IMR-90 (cell line): ENCODE data around the gene TNFRSF9. TPM values are rescaled to one million over a fixed set of nuclear protein-coding genes. Genes with fewer than 3 reads are reported as not detected.

Source experiments
- ATAC-seq: fragments of 200-7000 bp; cut with Tn5 transposase; 2 replicates; pipeline ENCODE4 v1.9.1; 2020; ENCODE audit warnings: low read depth, mild to moderate bottlenecking, moderate library complexity
- BruUV-seq: library from RNA; stranded (reverse); fragments of 400-500 nt; replicated peaks from 2 replicates; lab custom pipeline; 2021; lab: Mats Ljungman, UMichigan
- CTCF ChIA-PET: fragments of 300-600 bp; formaldehyde crosslinking; extraction: SDS; loops from one replicate; lab custom pipeline; 2021; ENCODE audit warnings: antibody characterized with exemption; lab: Yijun Ruan, JAX
- POLR2A ChIA-PET: fragments of 300-600 bp; sonication (Branson Sonifier 250); formaldehyde crosslinking; loops from one replicate; lab custom pipeline; 2022; ENCODE audit warnings: antibody characterized with exemption; ENCODE audit not compliant: unreplicated experiment; lab: Charles Lee
- DNase-seq: peaks from one replicate; pipeline ENCODE4 v3.0.0; 2013
- H2AFZ ChIP-seq: replicated peaks from 2 replicates; pipeline ENCODE3; 2013; ENCODE audit warnings: low read length, mild to moderate bottlenecking; ENCODE audit not compliant: poor library complexity
- H2AK5ac ChIP-seq: 2 replicates; pipeline ENCODE4 v1.6.1; 2013; ENCODE audit warnings: low read depth, low read length, inconsistent platforms
- H2AK9ac ChIP-seq: replicated peaks from 2 replicates; pipeline ENCODE3; 2013; ENCODE audit warnings: mild to moderate bottlenecking, low read depth, low read length, moderate library complexity; ENCODE audit not compliant: poor library complexity
- H2BK120ac ChIP-seq: 2 replicates; pipeline ENCODE4 v1.6.1; 2013; ENCODE audit warnings: low read depth, low read length, inconsistent platforms
- H2BK15ac ChIP-seq: 3 replicates; pipeline ENCODE4 v1.6.1; 2013; ENCODE audit warnings: low read depth, low read length, inconsistent platforms
- H2BK20ac ChIP-seq: 2 replicates; pipeline ENCODE4 v1.6.1; 2013; ENCODE audit warnings: low read depth, mild to moderate bottlenecking, inconsistent platforms, low read length, moderate library complexity
- H2BK5ac ChIP-seq: 2 replicates; pipeline ENCODE4 v1.6.1; 2013; ENCODE audit warnings: mild to moderate bottlenecking, low read depth, low read length, inconsistent platforms; ENCODE audit not compliant: poor library complexity, severe bottlenecking
- H3K14ac ChIP-seq: replicated peaks from 2 replicates; pipeline ENCODE4 v1.6.1; 2013; ENCODE audit warnings: low read depth, low read length, inconsistent platforms
- H3K18ac ChIP-seq: 2 replicates; pipeline ENCODE4 v1.6.1; 2013; ENCODE audit warnings: low read depth, low read length, control low read depth
- H3K23ac ChIP-seq: 2 replicates; pipeline ENCODE4 v1.6.1; 2013; ENCODE audit warnings: low read depth, low read length, inconsistent platforms
- H3K27ac ChIP-seq: 2 replicates; pipeline ENCODE4 v1.5.1; 2013; ENCODE audit warnings: mild to moderate bottlenecking, control low read depth, low read length; ENCODE audit not compliant: insufficient read depth
- H3K27me3 ChIP-seq: 2 replicates; pipeline ENCODE4 v1.6.1; 2013; ENCODE audit warnings: low read length; ENCODE audit not compliant: control insufficient read depth, insufficient read depth
- H3K36me3 ChIP-seq: 2 replicates; pipeline ENCODE4 v1.6.1; 2013; ENCODE audit warnings: low read length, mixed read lengths; ENCODE audit not compliant: control insufficient read depth, insufficient read depth
- H3K4ac ChIP-seq: 2 replicates; pipeline ENCODE4 v1.6.1; 2013; ENCODE audit warnings: low read depth, low read length, inconsistent platforms
- H3K4me1 ChIP-seq: 2 replicates; pipeline ENCODE4 v1.6.1; 2013; ENCODE audit warnings: low read length, mixed read lengths; ENCODE audit not compliant: control insufficient read depth, insufficient read depth
- H3K4me2 ChIP-seq: 2 replicates; pipeline ENCODE4 v1.6.1; 2013; ENCODE audit warnings: low read depth, mild to moderate bottlenecking, control low read depth, low read length, moderate library complexity
- H3K4me3 ChIP-seq: 2 replicates; pipeline ENCODE4 v1.5.1; 2013; ENCODE audit warnings: low read depth, mild to moderate bottlenecking, control low read depth, low read length, moderate library complexity; ENCODE audit not compliant: insufficient read depth
- H3K56ac ChIP-seq: 2 replicates; pipeline ENCODE4 v1.6.1; 2013; ENCODE audit warnings: low read length, inconsistent platforms; ENCODE audit not compliant: insufficient read depth; ENCODE audit errors: extremely low read depth
- H3K79me1 ChIP-seq, 2 experiments: 2 replicates each; pipeline ENCODE4 v1.6.1; 2013; ENCODE audit warnings: low read length in 2 of 2, inconsistent platforms in 1 of 2, low read depth in 1 of 2
- H3K9ac ChIP-seq: 2 replicates; pipeline ENCODE4 v1.6.1; 2013; ENCODE audit warnings: low read depth, low read length, control low read depth
- H3K9me1 ChIP-seq: 2 replicates; pipeline ENCODE4 v1.6.1; 2013; ENCODE audit warnings: low read length, inconsistent platforms; ENCODE audit not compliant: insufficient read depth
- H3K9me3 ChIP-seq: 2 replicates; pipeline ENCODE4 v1.6.1; 2013; ENCODE audit warnings: low read length; ENCODE audit not compliant: control insufficient read depth, insufficient read depth
- H4K20me1 ChIP-seq: 2 replicates; pipeline ENCODE4 v1.6.1; 2013; ENCODE audit warnings: low read length, inconsistent platforms; ENCODE audit not compliant: insufficient read depth
- H4K5ac ChIP-seq: 2 replicates; pipeline ENCODE4 v1.6.1; 2013; ENCODE audit warnings: mild to moderate bottlenecking, low read depth, low read length, control low read depth
- H4K8ac ChIP-seq, 2 experiments: 2 replicates each; pipeline ENCODE4 v1.6.1; 2013; ENCODE audit warnings: low read depth in 2 of 2, low read length in 2 of 2, control low read depth in 1 of 2, inconsistent platforms in 1 of 2
- H4K91ac ChIP-seq: 2 replicates; pipeline ENCODE4 v1.6.1; 2013; ENCODE audit warnings: low read depth, low read length, inconsistent platforms; ENCODE audit not compliant: insufficient read depth
- BHLHE40 ChIP-seq: fragments of 150-350 bp; IDR thresholded peaks from 2 replicates; pipeline ENCODE4 v1.6.1; 2016; ENCODE audit warnings: mild to moderate bottlenecking, low read depth, low read length
- CEBPB ChIP-seq: IDR thresholded peaks from 2 replicates; pipeline ENCODE4 v1.6.1; 2012; ENCODE audit warnings: low read depth, low read length, improper control_type of control experiment
- CHD1 ChIP-seq: IDR thresholded peaks from 2 replicates; pipeline ENCODE4 v1.6.1; 2012; ENCODE audit warnings: low read depth, low read length, improper control_type of control experiment
- CTCF ChIP-seq: conservative IDR thresholded peaks from 2 replicates; pipeline ENCODE4 v1.5.1; 2012; ENCODE audit warnings: mild to moderate bottlenecking, low read depth, low read length, improper control_type of control experiment
- ELK1 ChIP-seq: fragments of 150-350 bp; IDR thresholded peaks from 2 replicates; pipeline ENCODE4 v1.6.1; 2016; ENCODE audit warnings: low read depth, mild to moderate bottlenecking, low read length, moderate library complexity, borderline replicate concordance
- FOS ChIP-seq: fragments of 150-350 bp; IDR thresholded peaks from 2 replicates; pipeline ENCODE4 v1.6.1; 2016; ENCODE audit warnings: low read depth, low read length
- MAFK ChIP-seq: IDR thresholded peaks from 2 replicates; pipeline ENCODE4 v1.6.1; 2012; ENCODE audit warnings: low read depth, low read length, improper control_type of control experiment
- MAZ ChIP-seq: IDR thresholded peaks from 2 replicates; pipeline ENCODE4 v1.6.1; 2012; ENCODE audit warnings: low read depth, mild to moderate bottlenecking, low read length, improper control_type of control experiment, moderate library complexity, borderline replicate concordance
- MXI1 ChIP-seq: IDR thresholded peaks from 2 replicates; pipeline ENCODE4 v1.6.1; 2012; ENCODE audit warnings: low read depth, mild to moderate bottlenecking, low read length, moderate library complexity, borderline replicate concordance
- NFE2L2 ChIP-seq: fragments of 150-350 bp; IDR thresholded peaks from 2 replicates; pipeline ENCODE4 v1.6.1; 2016; ENCODE audit warnings: low read depth, mild to moderate bottlenecking, low read length
- POLR2A ChIP-seq: IDR thresholded peaks from 2 replicates; pipeline ENCODE4 v1.6.1; 2012; ENCODE audit warnings: mild to moderate bottlenecking, low read depth, low read length
- RAD21 ChIP-seq: IDR thresholded peaks from 2 replicates; pipeline ENCODE4 v1.6.1; 2012; ENCODE audit warnings: low read length, improper control_type of control experiment
- RCOR1 ChIP-seq: IDR thresholded peaks from 2 replicates; pipeline ENCODE4 v1.6.1; 2012; ENCODE audit warnings: mild to moderate bottlenecking, low read length, improper control_type of control experiment; ENCODE audit not compliant: insufficient replicate concordance
- RFX5 ChIP-seq: IDR thresholded peaks from 2 replicates; pipeline ENCODE4 v1.8.0; 2012; ENCODE audit warnings: low read depth, mild to moderate bottlenecking, low read length, moderate library complexity
- SMC3 ChIP-seq: fragments of 150-350 bp; IDR thresholded peaks from 2 replicates; pipeline ENCODE4 v1.6.1; 2016; ENCODE audit warnings: low read depth, mild to moderate bottlenecking, antibody characterized with exemption, low read length, moderate library complexity
- USF2 ChIP-seq: fragments of 150-350 bp; IDR thresholded peaks from 2 replicates; pipeline ENCODE4 v1.6.1; 2017; ENCODE audit warnings: mild to moderate bottlenecking, antibody characterized with exemption, low read length, low read depth
- WGBS, 2 experiments: methylation state at CpG; one replicate each; pipeline versions ENCODE4 v1.1.5 to v1.1.7; 2013; ENCODE audit warnings: missing lambda C conversion rate in 2 of 2; ENCODE audit not compliant: insufficient read length in 1 of 2; ENCODE audit errors: extremely low coverage in 2 of 2; 5-methylcytosine and 5-hydroxymethylcytosine counted together
- dilution Hi-C: fragments of 300-500 bp; cut with HindIII; formaldehyde crosslinking; loops from one replicate; pipeline ENCODE4 v1.14.3; 2018; ENCODE audit warnings: low sequenced_read_pairs; ENCODE audit not compliant: unreplicated experiment
- in situ Hi-C: fragments of 300-500 bp; cut with MboI; formaldehyde crosslinking; loops from 3 replicates; pipeline ENCODE4 v1.14.3; 2019; ENCODE audit warnings: low sequenced_read_pairs, inconsistent platforms, mixed read lengths
- intact Hi-C: fragments of 100-400 bp; cut with micrococcal nuclease; formaldehyde crosslinking; loops from 2 replicates; pipeline ENCODE4 v1.10.0; 2022
- polyA plus RNA-seq, 3 experiments: library from polyadenylated mRNA; depleted of rRNA; stranded (reverse); fragments of >200 nt; gene quantifications; 2 replicates each; pipeline ENCODE4 v1.2.3, GENCODE V29; 2012; ENCODE audit warnings: low replicate concordance in 1 of 3
- total RNA-seq: library from RNA; depleted of rRNA; stranded (reverse); fragments of >200 nt; gene quantifications from 2 replicates; pipeline ENCODE4 v1.2.3, GENCODE V29; 2012

Gene TNFRSF9
- total and polyA plus RNA-seq, 2 of the 4 experiments (the other 2 are of a cell fraction), result 0.43 to 0.72 TPM

GRCh38 chr1:7916501-7916830 is 24.2 kb downstream of the TNFRSF9 start:
- dilution Hi-C loops, result no loop called here
- no peaks in the 10 kb centered on the region for H4K20me1 ChIP-seq
- no peak overlapping the region for H3K18ac ChIP-seq
- BruUV-seq, result no TSS peak
- H3K4me2 ChIP-seq, result no peak overlapping the region
- H3K9me3 ChIP-seq, result no peaks in the 10 kb centered on the region
- H3K4me3 ChIP-seq, result no peak overlapping the region
- CTCF ChIA-PET, result interaction anchor here (0.6 kb wide), 2 partner anchors 8 to 64 kb away, joined by 3 to 5 read pairs; no protein-coding TSS in a partner anchor
- no peak overlapping the region for H2BK120ac ChIP-seq
- H2AK9ac ChIP-seq, result no peak overlapping the region
- no CpG with 5 or more reads among the region's 2 CpGs for WGBS, 2 experiments
- POLR2A ChIA-PET, result no interaction called here
- no peak overlapping the region for H3K14ac ChIP-seq
- no peaks in the 10 kb centered on the region for H3K9me1 ChIP-seq
- H3K56ac ChIP-seq, result no peak overlapping the region
- ATAC-seq (no peak), DNase-seq (no peak)
- H2BK5ac ChIP-seq, result no peak overlapping the region
- H2BK15ac ChIP-seq, result no peak overlapping the region
- H3K4me1 ChIP-seq, result no peaks in the 10 kb centered on the region
- H4K5ac ChIP-seq, result no peak overlapping the region
- H3K27ac ChIP-seq, result no peak overlapping the region
- no peak overlapping the region for H2BK20ac ChIP-seq
- H2AFZ ChIP-seq, result no peak overlapping the region
- TF ChIP-seq POLR2A, result no peak
- no peak for TF ChIP-seq CTCF
- no peak for TF ChIP-seq ELK1
- no peak for TF ChIP-seq FOS
- TF ChIP-seq MAFK, result no peak
- no peak for TF ChIP-seq MXI1
- no peak for TF ChIP-seq SMC3
- no peak for TF ChIP-seq CHD1
- TF ChIP-seq BHLHE40, result no peak
- no peak for TF ChIP-seq NFE2L2
- no peak for TF ChIP-seq RAD21
- no peak for TF ChIP-seq CEBPB
- no peak for TF ChIP-seq RCOR1
- TF ChIP-seq RFX5, result no peak
- TF ChIP-seq USF2, result no peak
- no peak for TF ChIP-seq MAZ
- H4K8ac ChIP-seq, result no peak overlapping the region
- H2AK5ac ChIP-seq, result no peak overlapping the region
- no peaks in the 10 kb centered on the region for H3K79me1 ChIP-seq
- H3K23ac ChIP-seq, result no peak overlapping the region
- H3K36me3 ChIP-seq, result no peaks in the 10 kb centered on the region
- H3K9ac ChIP-seq, result no peak overlapping the region
- in situ Hi-C loops, result no loop called here
- intact Hi-C loops, result no loop called here
- no peak overlapping the region for H3K4ac ChIP-seq
- no peak overlapping the region for H4K91ac ChIP-seq
- H3K27me3 ChIP-seq, result peaks cover 3% of the 10 kb centered on the region
